ENCODE data around the gene AIFM3. TPM values are rescaled to one million over a fixed set of nuclear protein-coding genes. Genes with fewer than 3 reads are reported as not detected.
A peak's percentile ranks its signal among the peaks of the same experiment; 100 is the strongest.

Gene AIFM3
- total RNA-seq, 1 donor from 2014 or later, result 1.3 TPM

- ChIA-PET CTCF (interaction anchor here (1.2 to 1.3 kb wide), 2 partner anchors 21 to 647 kb away, joined by 3 read pairs; no protein-coding TSS in a partner anchor), POLR2A (interaction anchor here (0.6 to 3.1 kb wide), 13 partner anchors 9 to 660 kb away, joined by 3 to 90 read pairs (median 5); partner anchors contain the start of genes AIFM3, CRKL, P2RX6 and SDF2L1)
- TF ChIP-seq CTCF (IDR thresholded peaks at IDR 0.05), result no peak
- intact Hi-C loops (cut with micrococcal nuclease), result loop anchor here (1.0 kb wide), 1 partner anchor 20 kb away; the partner anchor contains the start of gene THAP7
- Mint-ChIP-seq H3K4me3 (peak within 1 kb of the TSS; percentile 93), H3K4me1 (peaks cover 31% of the 10 kb centered on the region), H3K27me3 (no peaks in the 10 kb centered on the region), H3K27ac (peak within 1 kb of the TSS; percentile 88), H3K9me3 (peaks cover 2% of the 10 kb centered on the region), H3K36me3 (ENCODE audit: low read depth) (peaks cover 22% of the 10 kb centered on the region)
- peak; percentile 74 for DNase-seq
- peak; percentile 80 for ATAC-seq (ENCODE audit: low read depth)
Observed at GRCh38 chr22:20981787-20982562, 14.9 kb downstream of the AIFM3 start, which contains the start of gene LZTR1. TSS of gene LZTR1 (plus strand) at chr22:20982297. CDS start at chr22:20982372, 75 bp downstream.

- DNase-seq, result no peak
- Mint-ChIP-seq H3K36me3 (ENCODE audit: low read depth) (peaks cover 26% of the 10 kb centered on the region), H3K4me3 (peak overlapping the region; percentile 93), H3K27me3 (no peaks in the 10 kb centered on the region), H3K4me1 (peaks cover 31% of the 10 kb centered on the region), H3K27ac (peak overlapping the region; percentile 88), H3K9me3 (peaks cover 2% of the 10 kb centered on the region)
- intact Hi-C loops (cut with micrococcal nuclease), result loop anchor here (1.0 kb wide), 1 partner anchor 20 kb away; the partner anchor contains the start of gene THAP7
- ChIA-PET POLR2A (interaction anchor here (0.6 to 3.1 kb wide), 11 partner anchors 8 to 659 kb away, joined by 4 to 90 read pairs (median 5); partner anchors contain the start of genes AIFM3, CRKL, P2RX6 and SDF2L1), CTCF (interaction anchor here (1.2 to 1.3 kb wide), 2 partner anchors 21 to 647 kb away, joined by 3 read pairs; no protein-coding TSS in a partner anchor)
- no peak for TF ChIP-seq CTCF (IDR thresholded peaks at IDR 0.05)
- no peak for ATAC-seq (ENCODE audit: low read depth)
Observed at GRCh38 chr22:20982563-20982882, 15.5 kb downstream of the AIFM3 start.

GRCh38 chr22:20983081-20983771, 16.2 kb downstream of the AIFM3 start:
- Mint-ChIP-seq H3K9me3 (peaks cover 2% of the 10 kb centered on the region), H3K4me1 (peaks cover 31% of the 10 kb centered on the region), H3K36me3 (ENCODE audit: low read depth) (peaks cover 33% of the 10 kb centered on the region), H3K4me3 (peak overlapping the region; percentile 93), H3K27me3 (no peaks in the 10 kb centered on the region), H3K27ac (peak overlapping the region; percentile 88)
- no peak for TF ChIP-seq CTCF (IDR thresholded peaks at IDR 0.05)
- intact Hi-C loops (cut with micrococcal nuclease), result no loop called here
- DNase-seq (no peak), ATAC-seq (ENCODE audit: low read depth) (no peak)
- ChIA-PET CTCF (interaction anchor here (1.3 kb wide), 1 partner anchor 646 kb away, joined by 3 read pairs; no protein-coding TSS in a partner anchor), POLR2A (interaction anchor here (3.1 kb wide), 1 partner anchor 18 kb away, joined by 90 read pairs; the partner anchor contains the start of gene THAP7)

- DNase-seq (no peak), ATAC-seq (ENCODE audit: low read depth) (no peak)
- Mint-ChIP-seq H3K4me3 (no peak overlapping the region), H3K27ac (no peak overlapping the region), H3K4me1 (peaks cover 23% of the 10 kb centered on the region), H3K9me3 (no peaks in the 10 kb centered on the region), H3K36me3 (ENCODE audit: low read depth) (peaks cover 38% of the 10 kb centered on the region), H3K27me3 (no peaks in the 10 kb centered on the region)
- ChIA-PET POLR2A (no interaction called here), CTCF (no interaction called here)
- no peak for TF ChIP-seq CTCF (IDR thresholded peaks at IDR 0.05)
- intact Hi-C loops (cut with micrococcal nuclease), result no loop called here
Observed at GRCh38 chr22:20985720-20986119, 18.7 kb downstream of the AIFM3 start.

- ChIA-PET CTCF (no interaction called here), POLR2A (no interaction called here)
- no peaks in the 10 kb centered on the region for H3K9me3 Mint-ChIP-seq
- no peak for ATAC-seq (ENCODE audit: low read depth)
- peak; percentile 32 for TF ChIP-seq CTCF (IDR thresholded peaks at IDR 0.05)
- H3K4me1 Mint-ChIP-seq, result peaks cover 18% of the 10 kb centered on the region
- intact Hi-C loops (cut with micrococcal nuclease), result no loop called here
- H3K27ac Mint-ChIP-seq, result no peak overlapping the region
- peaks cover 43% of the 10 kb centered on the region for H3K36me3 Mint-ChIP-seq (ENCODE audit: low read depth)
- no peaks in the 10 kb centered on the region for H3K27me3 Mint-ChIP-seq
- no peak for DNase-seq
- no peak overlapping the region for H3K4me3 Mint-ChIP-seq
Observed at GRCh38 chr22:20986365-20986764, 19.3 kb downstream of the AIFM3 start.
